ENCODE results near the gene RREB1.

The RREB1 gene

DNA sequence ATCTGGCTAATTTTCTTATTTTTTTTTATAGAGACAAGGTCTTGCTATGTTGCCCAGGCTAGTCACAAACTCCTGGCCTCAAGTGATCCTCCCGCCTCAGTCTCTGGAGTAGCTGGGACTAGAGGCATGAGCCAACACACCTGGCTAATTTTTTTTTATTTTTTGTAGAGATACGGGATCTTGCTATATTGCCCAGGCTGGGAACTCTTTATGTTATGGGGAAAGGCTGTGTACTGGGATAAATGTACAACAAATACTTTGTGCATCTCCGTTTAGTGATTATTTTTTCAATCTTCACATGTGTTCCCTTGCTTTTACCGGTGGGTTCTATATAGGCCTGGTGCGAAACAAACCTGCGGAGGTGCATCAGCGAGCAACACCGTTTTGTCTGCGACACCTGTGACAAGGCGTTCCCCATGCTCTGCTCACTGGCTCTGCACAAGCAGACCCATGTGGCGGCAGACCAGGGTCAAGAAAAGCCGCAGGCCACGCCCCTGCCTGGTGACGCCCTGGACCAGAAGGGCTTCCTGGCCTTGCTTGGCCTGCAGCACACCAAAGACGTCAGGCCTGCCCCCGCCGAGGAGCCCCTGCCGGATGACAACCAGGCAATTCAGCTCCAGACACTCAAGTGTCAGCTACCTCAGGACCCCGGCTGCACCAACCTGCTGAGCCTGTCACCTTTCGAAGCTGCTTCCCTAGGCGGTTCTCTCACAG lies 121.1 kb downstream of the RREB1 start:
- DNase-seq (ENCODE audit: low spot score), result no peak

DNA sequence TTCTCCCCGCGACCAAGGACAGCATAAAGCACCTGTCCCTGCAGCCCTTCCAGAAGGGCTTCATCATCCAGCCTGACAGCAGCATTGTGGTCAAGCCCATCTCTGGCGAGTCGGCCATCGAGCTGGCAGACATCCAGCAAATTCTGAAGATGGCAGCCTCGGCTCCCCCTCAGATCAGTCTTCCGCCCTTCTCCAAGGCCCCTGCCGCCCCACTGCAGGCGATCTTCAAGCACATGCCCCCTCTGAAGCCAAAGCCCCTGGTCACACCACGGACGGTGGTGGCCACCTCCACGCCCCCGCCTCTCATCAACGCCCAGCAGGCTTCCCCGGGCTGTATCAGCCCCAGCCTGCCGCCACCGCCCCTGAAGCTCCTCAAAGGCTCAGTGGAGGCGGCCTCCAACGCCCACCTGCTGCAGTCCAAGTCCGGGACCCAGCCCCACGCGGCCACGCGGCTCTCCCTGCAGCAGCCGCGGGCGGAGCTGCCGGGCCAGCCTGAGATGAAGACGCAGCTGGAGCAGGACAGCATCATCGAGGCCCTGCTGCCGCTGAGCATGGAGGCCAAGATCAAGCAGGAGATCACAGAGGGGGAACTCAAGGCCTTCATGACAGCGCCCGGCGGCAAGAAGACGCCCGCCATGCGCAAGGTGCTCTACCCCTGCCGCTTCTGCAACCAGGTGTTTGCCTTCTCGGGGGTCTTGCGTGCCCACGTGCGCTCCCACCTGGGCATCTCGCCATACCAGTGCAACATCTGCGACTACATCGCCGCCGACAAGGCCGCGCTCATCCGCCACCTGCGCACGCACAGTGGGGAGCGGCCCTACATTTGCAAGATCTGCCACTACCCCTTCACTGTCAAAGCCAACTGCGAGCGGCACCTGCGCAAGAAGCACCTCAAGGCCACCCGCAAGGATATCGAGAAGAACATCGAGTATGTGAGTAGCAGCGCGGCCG lies 121.9 kb downstream of the RREB1 start:
- DNase-seq (ENCODE audit: low spot score), result no peak

DNA sequence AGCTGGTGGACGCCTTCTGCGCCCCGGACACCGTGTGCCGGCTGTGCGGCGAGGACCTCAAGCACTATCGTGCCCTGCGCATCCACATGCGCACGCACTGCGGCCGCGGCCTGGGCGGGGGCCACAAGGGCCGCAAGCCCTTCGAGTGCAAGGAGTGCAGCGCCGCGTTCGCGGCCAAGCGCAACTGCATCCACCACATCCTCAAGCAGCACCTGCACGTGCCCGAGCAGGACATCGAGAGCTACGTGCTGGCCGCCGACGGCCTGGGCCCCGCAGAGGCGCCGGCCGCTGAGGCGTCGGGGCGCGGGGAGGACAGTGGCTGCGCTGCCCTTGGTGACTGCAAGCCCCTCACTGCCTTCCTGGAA lies 122.5 kb downstream of the RREB1 start:
- no peak for DNase-seq (ENCODE audit: low spot score)

- DNase-seq (ENCODE audit: low spot score), result no peak
These were observed 123.4 kb downstream of the RREB1 start for GRCh38 chr6:7230956-7231713.

DNA sequence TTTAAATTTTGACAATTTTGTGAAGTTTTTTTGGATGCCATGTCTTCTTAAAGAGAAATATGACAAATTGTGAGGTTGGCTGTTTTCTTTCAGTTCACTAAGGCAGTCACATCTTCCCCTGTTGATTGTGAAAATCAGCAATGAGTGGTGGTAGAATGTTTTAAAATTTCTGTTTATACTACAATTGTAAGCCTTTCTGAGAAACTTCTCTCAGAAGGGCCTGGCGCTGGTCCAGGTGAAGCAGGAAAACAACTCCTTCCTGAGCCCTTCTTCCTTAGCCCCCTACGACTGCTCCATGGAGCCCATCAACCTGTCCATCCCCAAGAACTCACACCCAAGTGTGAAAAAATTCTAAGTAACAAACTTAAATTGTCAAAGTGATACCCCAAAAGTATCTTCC lies 124.6 kb downstream of the RREB1 start:
- DNase-seq (ENCODE audit: low spot score), result no peak

GRCh38 chr6:7234547-7234946 lies 126.8 kb downstream of the RREB1 start:
- DNase-seq (ENCODE audit: low spot score), result no peak

- DNase-seq (ENCODE audit: low spot score), result no peak
These were observed 128.0 kb downstream of the RREB1 start for GRCh38 chr6:7235712-7236305.

DNA sequence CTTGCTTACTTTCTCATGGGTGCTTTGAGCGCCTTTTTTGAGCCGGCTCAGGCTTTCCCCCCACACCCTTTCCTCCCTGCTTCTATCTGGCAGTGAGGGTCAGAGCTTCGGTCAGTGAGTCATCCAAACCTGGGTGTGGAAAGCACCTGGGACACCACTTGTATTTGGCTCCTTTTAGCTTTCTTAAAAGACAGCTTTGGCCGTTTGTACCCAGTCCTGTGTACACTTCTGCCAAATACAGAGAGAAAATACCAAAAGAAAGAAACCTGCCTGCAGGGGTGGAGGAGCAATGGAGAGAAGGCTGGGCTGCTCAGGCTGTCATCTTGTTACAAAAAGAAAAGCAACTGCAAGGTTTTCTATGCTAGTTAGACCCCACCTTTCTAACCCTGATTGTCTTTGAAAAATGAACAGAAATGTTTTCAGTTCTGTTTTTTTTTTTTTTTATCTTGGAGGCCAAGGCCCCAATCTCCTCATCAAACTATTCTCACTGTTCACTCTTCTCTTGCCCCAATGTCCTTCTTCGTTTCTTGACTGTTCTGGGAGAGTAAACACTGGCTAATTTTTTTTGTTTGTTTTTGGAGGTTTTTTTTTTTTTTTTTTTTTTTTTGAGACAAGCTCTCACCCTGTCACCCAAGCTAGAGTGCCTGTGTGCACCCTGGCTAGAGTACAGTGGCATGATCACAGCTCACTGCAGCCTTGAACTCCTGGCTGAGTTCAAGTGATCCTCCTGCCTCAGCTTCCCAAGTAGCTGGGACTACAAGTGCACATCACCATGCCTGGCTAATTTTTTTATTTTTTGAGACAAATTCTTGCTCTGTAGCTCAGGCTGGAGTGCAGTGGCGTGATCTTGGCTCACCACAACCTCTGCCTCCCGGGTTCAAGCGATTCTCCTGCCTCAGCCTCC lies 128.8 kb downstream of the RREB1 start:
- no peak for DNase-seq (ENCODE audit: low spot score)

DNA sequence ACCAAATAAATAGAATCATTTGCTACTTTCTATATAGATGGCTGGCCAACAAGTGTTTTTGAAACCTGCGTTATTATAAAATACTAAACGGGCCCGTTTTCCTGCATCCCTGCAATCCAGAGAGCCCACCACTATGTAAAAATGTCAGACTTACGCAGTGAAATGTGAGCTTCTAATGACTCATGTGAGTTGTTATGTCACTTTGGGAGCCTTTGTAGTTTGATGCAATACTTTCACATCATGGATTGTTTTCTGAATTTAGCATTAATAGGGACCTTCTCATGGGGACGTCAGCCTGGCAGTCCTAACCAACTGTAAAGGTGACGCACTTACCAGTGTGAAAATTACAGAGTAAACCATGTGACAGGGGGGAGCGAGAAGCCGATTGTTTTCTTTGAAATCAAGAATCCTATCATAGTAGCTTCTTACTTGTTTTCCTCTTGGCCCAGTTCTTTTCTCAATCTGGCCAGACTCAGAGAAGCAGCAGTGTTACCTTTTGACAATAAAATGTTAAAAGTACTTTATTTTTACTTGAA lies 130.0 kb downstream of the RREB1 start:
- no peak for DNase-seq (ENCODE audit: low spot score)

DNA sequence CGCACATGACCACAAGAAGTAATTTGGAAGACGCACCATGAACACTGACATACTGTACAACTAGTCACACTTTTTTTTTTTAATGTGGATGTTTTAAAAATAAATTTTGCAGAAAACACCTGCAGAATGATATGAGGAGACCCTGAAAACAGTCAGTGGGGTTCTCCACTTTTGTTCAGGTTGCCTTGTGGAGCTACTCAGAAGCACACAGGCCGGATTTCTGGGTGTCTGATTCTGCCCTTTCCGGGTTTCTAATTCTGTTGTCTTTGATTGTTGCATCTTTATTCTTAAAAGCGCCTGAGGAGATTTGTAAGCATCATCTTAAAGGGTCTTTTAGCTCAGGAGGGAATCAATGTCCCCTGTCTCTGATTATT lies 130.8 kb downstream of the RREB1 start:
- DNase-seq (ENCODE audit: low spot score), result no peak

- DNase-seq (ENCODE audit: low spot score), result peak; percentile 96
These were observed 131.3 kb downstream of the RREB1 start for GRCh38 chr6:7238900-7239589.

GRCh38 chr6:7239590-7239948 lies 131.8 kb downstream of the RREB1 start:
- DNase-seq (ENCODE audit: low spot score), result no peak

- no peak for DNase-seq (ENCODE audit: low spot score)
These were observed 132.6 kb downstream of the RREB1 start for GRCh38 chr6:7240351-7240750.

DNA sequence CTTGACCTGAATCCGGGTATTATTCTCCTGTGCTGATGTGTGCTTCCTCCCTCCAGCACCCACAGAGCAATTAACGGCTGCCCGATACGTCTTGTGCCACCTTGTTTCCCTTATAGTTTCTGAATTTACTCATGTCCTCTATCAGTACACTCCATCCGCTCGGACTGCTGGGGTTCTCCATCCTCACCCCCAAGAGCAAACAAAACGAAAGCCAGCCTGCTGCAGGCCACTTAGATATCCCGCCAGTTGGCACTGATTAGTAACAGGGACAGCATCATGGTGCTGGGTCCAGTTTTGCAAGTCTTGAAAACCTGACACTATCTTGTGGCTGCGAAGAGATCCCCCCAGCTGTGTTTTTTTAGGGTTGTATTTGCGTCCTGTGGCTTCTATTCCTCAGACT lies 133.4 kb downstream of the RREB1 start:
- DNase-seq (ENCODE audit: low spot score), result no peak

- no peak for DNase-seq (ENCODE audit: low spot score)
These were observed 134.2 kb downstream of the RREB1 start for GRCh38 chr6:7241709-7242645.

DNA sequence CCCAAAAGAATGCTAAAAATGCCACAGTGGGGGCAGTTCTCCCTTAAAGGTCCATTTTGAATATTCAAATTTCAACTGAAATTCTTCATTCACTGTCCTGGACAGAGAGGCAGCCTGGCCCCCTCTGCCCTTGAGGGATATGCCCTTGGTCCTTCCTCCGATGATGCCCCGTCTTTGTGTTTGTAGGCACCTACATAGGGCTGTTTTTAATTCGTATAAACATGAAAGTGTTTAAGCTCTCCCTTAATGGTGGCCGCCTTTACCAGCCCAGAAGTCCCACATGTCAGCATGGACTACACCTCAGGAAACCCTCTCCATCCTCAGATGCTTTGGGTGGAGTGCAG lies 135.0 kb downstream of the RREB1 start:
- DNase-seq (ENCODE audit: low spot score), result no peak

DNA sequence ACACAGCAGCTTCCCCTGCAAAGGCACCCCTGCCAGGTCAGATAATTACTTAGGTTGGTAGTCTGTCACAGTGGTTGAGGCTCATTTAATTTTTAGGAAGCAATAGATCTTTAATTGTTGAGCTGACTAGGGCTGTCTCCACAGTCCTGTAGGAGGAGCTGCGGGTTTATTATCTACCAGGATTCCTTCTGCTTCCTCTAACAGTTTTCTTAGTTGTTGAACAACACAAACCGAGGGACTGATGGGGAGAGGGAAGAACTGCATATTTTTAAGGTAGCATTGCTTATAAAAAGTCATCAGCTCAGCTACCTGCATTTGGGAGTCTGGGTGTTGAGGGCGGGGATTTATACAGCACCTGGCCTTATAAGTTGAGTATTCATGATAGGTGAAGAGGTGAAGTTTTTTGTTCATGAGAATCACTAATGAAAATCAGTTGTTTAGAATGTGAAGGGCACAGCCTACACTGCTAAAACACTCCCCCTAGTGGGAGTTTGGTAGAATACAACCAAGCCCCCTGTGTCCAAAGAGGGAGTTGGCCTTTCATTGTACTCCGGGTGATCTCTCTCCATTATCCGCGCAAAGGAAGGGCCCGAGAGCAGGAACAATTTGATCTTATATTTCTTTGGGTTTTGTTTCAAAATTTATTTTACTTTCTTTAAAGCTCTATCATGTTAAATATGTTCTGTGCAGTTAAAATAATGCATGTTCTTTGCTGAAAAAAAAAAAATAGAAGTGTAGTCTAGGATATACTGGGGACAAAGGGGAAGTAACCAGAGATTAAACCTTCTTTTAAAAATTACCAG lies 135.6 kb downstream of the RREB1 start:
- DNase-seq (ENCODE audit: low spot score), result peak; percentile 84

DNA sequence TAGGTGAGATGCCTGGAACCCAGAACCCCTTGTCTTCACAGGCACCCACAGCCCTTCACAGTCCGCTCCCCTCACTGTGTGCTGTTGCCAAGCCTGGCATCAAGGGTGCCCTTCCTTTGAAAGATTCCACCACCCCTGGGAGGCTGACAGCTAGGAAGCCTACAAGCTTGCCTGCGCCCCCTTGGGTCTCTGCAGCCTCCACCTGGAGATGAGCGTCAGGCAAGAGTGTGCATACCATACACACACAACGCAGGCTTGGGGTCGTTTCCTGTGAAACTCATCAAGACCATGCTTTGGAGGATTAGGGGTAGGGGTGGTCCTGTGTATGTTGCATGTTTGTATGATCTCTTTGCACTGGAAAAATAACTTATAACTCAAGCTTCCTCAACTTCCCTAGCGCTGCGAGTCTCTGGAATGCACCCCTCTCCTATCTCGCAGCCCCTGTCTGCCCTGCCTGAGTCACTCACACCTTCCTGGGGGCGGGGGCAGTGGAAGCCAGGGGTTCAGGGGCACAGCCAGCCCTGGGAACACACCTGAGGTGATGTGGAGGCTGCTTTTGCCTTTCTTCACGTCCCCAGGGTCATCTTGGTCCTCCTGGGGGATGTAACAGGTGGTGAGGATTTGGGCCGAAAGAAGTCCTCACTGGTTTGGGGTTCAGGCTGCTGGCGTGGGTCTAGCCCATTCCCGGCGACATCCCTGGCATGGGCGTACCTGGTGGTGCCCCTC lies 138.1 kb downstream of the RREB1 start:
- DNase-seq (ENCODE audit: low spot score), result no peak

Measured in NAMALWA (cell line).